PC-3 (cell line): Measurements from ENCODE around the gene IDH3G.

Experiments used
- CTCF ChIP-seq: fragments of 300-600 bp; sonication (generic); conservative IDR thresholded peaks from 2 replicates; pipeline ENCODE4 v1.5.1; 2017; ENCODE audit warnings: antibody characterized with exemption, low read depth, mild to moderate bottlenecking, low read length
- EZH2 ChIP-seq: fragments of 300-600 bp; sonication (generic); IDR thresholded peaks from one replicate; pipeline ENCODE4 v1.6.1; 2017; ENCODE audit warnings: antibody characterized with exemption, mild to moderate bottlenecking, low read length; ENCODE audit not compliant: unreplicated experiment
- EZH2phosphoT487 ChIP-seq: fragments of 300-600 bp; sonication (generic); IDR thresholded peaks from 2 replicates; pipeline ENCODE4 v1.6.1; 2018; ENCODE audit warnings: mild to moderate bottlenecking, antibody characterized with exemption, low read length, borderline replicate concordance

DNA sequence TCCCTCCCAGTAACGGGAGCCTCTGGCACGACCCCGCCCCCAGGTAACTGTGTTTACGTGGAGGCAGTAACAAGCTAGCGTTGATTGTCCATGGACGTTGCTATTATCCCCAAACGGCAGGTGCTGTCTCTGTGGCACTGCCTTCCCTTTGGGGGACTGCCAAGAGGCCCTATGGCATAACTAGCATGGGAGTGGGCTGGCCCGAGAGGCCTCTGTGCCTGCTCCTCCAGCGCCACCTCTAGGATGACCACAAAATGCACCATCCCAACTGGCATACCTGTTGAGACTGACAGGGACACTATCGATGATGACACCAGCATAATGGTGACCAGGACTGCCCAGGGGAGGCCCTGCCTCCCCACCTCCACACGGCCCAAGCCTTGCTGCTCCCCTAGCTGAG is 11.9 kb downstream of the IDH3G start:
- TF ChIP-seq EZH2: no peak
- peak; percentile 27; the same call in 1 of the 2 replicates for TF ChIP-seq CTCF
- TF ChIP-seq EZH2phosphoT487: no peak
